Vagina (tissue), 2 donors: ENCODE measurements around the gene REG1B.

ENCODE experiments used
- POLR2A ChIP-seq, 2 donors: fragments of 450-650 bp; IDR thresholded peaks; one replicate each; pipeline ENCODE4 v1.6.1; 2017; ENCODE audit warnings: antibody characterized with exemption in 2 of 2, mild to moderate bottlenecking in 2 of 2, moderate library complexity in 2 of 2
- POLR2AphosphoS5 ChIP-seq, 2 donors: sonication (generic); formaldehyde crosslinking; IDR thresholded peaks; one replicate each; pipeline ENCODE4 v1.9.0; 2017; ENCODE audit warnings: antibody characterized with exemption in 2 of 2, mild to moderate bottlenecking in 2 of 2, low read depth in 1 of 2; ENCODE audit not compliant: insufficient read depth in 1 of 2
- TF ChIP-seq, protein P1 (sequence below), 3 experiments: fragments of 450-650 bp in 2 of 3; fragments of 200-600 bp in 1 of 3; sonication (generic) in 1 of 3; IDR thresholded peaks; one replicate each; pipeline ENCODE4 v1.5.1; 2017 to 2019; ENCODE audit warnings: antibody characterized with exemption in 3 of 3, mild to moderate bottlenecking in 2 of 3, moderate library complexity in 2 of 3

- TF ChIP-seq, protein P1, sequence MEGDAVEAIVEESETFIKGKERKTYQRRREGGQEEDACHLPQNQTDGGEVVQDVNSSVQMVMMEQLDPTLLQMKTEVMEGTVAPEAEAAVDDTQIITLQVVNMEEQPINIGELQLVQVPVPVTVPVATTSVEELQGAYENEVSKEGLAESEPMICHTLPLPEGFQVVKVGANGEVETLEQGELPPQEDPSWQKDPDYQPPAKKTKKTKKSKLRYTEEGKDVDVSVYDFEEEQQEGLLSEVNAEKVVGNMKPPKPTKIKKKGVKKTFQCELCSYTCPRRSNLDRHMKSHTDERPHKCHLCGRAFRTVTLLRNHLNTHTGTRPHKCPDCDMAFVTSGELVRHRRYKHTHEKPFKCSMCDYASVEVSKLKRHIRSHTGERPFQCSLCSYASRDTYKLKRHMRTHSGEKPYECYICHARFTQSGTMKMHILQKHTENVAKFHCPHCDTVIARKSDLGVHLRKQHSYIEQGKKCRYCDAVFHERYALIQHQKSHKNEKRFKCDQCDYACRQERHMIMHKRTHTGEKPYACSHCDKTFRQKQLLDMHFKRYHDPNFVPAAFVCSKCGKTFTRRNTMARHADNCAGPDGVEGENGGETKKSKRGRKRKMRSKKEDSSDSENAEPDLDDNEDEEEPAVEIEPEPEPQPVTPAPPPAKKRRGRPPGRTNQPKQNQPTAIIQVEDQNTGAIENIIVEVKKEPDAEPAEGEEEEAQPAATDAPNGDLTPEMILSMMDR (IDR thresholded peaks at IDR 0.05), result no peak
- TF ChIP-seq POLR2A (IDR thresholded peaks at IDR 0.05) (no peak), POLR2AphosphoS5 (IDR thresholded peaks at IDR 0.05; ENCODE audit: insufficient read depth in 1 of 2, low read depth in 1 of 2) (no peak)
These were observed 2.4 kb downstream of the REG1B start for GRCh38 chr2:79085382-79085781.
